GM12878 (cell line): ENCODE results near the gene COX19. TPM values are rescaled to one million over a fixed set of nuclear protein-coding genes. Genes with fewer than 3 reads are reported as not detected.

Experiments used
- ASH2L ChIP-seq: fragments of 300-600, 200-600 bp; sonication (generic); IDR thresholded peaks from 2 replicates; pipeline ENCODE4 v1.6.1; 2017; ENCODE audit warnings: low read depth, mild to moderate bottlenecking, borderline replicate concordance
- ATF7 ChIP-seq: fragments of 450-650 bp; IDR thresholded peaks from 2 replicates; pipeline ENCODE4 v1.6.1; 2016; ENCODE audit warnings: low read depth, mild to moderate bottlenecking
- BCL11A ChIP-seq: IDR thresholded peaks from 2 replicates; pipeline ENCODE4 v1.6.1; 2011; ENCODE audit warnings: low read depth, low read length
- CREM ChIP-seq: IDR thresholded peaks from 2 replicates; pipeline ENCODE4 v1.6.1; 2014; ENCODE audit warnings: antibody characterized with exemption, low read depth
- DPF2 ChIP-seq: fragments of 450-650 bp; IDR thresholded peaks from 2 replicates; pipeline ENCODE4 v1.6.1; 2017; ENCODE audit warnings: mild to moderate bottlenecking
- ESRRA ChIP-seq: IDR thresholded peaks from 2 replicates; pipeline ENCODE4 v1.6.1; 2012; ENCODE audit warnings: mild to moderate bottlenecking, low read length, improper control_type of control experiment
- HCFC1 ChIP-seq: fragments of 150-350 bp; IDR thresholded peaks from 2 replicates; pipeline ENCODE4 v1.6.1; 2014; ENCODE audit warnings: low read length
- IKZF2 ChIP-seq, 2 experiments: fragments of 450-650 bp; IDR thresholded peaks; 2 replicates each; pipeline ENCODE4 v1.6.1; 2017; ENCODE audit warnings: mild to moderate bottlenecking in 2 of 2, moderate library complexity in 2 of 2
- JUND ChIP-seq: IDR thresholded peaks from 2 replicates; pipeline ENCODE4 v1.6.1; 2012; ENCODE audit warnings: low read depth, mild to moderate bottlenecking, low read length, improper control_type of control experiment, moderate library complexity
- MTA2 ChIP-seq: fragments of 450-650 bp; IDR thresholded peaks from 2 replicates; pipeline ENCODE4 v1.6.1; 2016; ENCODE audit warnings: low read depth, mild to moderate bottlenecking, moderate library complexity
- MYB ChIP-seq: fragments of 150-350 bp; IDR thresholded peaks from 2 replicates; pipeline ENCODE4 v1.6.1; 2014; ENCODE audit warnings: mild to moderate bottlenecking, low read depth, low read length, borderline replicate concordance
- PAX8 ChIP-seq: fragments of 450-650 bp; IDR thresholded peaks from 2 replicates; pipeline ENCODE4 v1.6.1; 2017; ENCODE audit warnings: mild to moderate bottlenecking, moderate library complexity
- RB1 ChIP-seq: fragments of 450-650 bp; formaldehyde crosslinking; IDR thresholded peaks from 2 replicates; pipeline ENCODE4 v1.6.1; 2017; ENCODE audit warnings: mild to moderate bottlenecking, borderline replicate concordance
- SMAD5 ChIP-seq: IDR thresholded peaks from 2 replicates; pipeline ENCODE4 v1.6.1; 2016; ENCODE audit warnings: antibody characterized with exemption, low read depth
- SMC3 ChIP-seq: IDR thresholded peaks from 2 replicates; pipeline ENCODE4 v1.6.1; 2011; ENCODE audit warnings: low read length, improper control_type of control experiment, borderline replicate concordance
- SREBF1 ChIP-seq: IDR thresholded peaks from 2 replicates; pipeline ENCODE4 v1.6.1; 2012; ENCODE audit warnings: mild to moderate bottlenecking, low read length
- YY1 ChIP-seq: IDR thresholded peaks from 2 replicates; pipeline ENCODE4 v1.6.1; 2011; ENCODE audit warnings: low read depth, mild to moderate bottlenecking, low read length
- ZNF217 ChIP-seq: fragments of 450-650 bp; IDR thresholded peaks from 2 replicates; pipeline ENCODE4 v1.6.1; 2017; ENCODE audit warnings: antibody characterized with exemption, mild to moderate bottlenecking
- polyA plus RNA-seq, 11 experiments: library from polyadenylated mRNA; depleted of rRNA in 4 of 11; unstranded in 6 of 11; stranded (reverse) in 5 of 11; fragments of >200 nt; fragmentation: Nextera tagmentation in 4 of 11; fragmentation: Illumina TruSeq in 1 of 11; extraction: Ambion mirVana in 4 of 11; extraction: Trizol in 1 of 11; gene quantifications; 1 replicate in 1 of 11; 2 replicates in 10 of 11; pipeline versions ENCODE4 v1.2.1 to v1.2.3, GENCODE V29; 2011 to 2016; ENCODE audit warnings: inconsistent platforms in 2 of 11, missing spikeins in 2 of 11, low read depth in 1 of 11
- total RNA-seq, 4 experiments: library from RNA; depleted of rRNA in 3 of 4; stranded (reverse); fragments of >200 nt in 3 of 4; fragmentation: Illumina TruSeq in 1 of 4; extraction: Trizol in 1 of 4; gene quantifications; 2 replicates each; pipeline versions ENCODE4 v1.2.1 to v1.2.3, GENCODE V29; 2013 to 2021
- TF ChIP-seq, protein P1 (sequence below): fragments of 450-650 bp; IDR thresholded peaks from 2 replicates; pipeline ENCODE4 v1.6.1; 2017; ENCODE audit warnings: mild to moderate bottlenecking, moderate library complexity

Gene COX19
- total and polyA plus RNA-seq, 10 of the 15 experiments (the other 5 are each of a cell fraction or from before 2014, with no cell fraction given): 3.7 to 17.9 (median 10.8) TPM

DNA sequence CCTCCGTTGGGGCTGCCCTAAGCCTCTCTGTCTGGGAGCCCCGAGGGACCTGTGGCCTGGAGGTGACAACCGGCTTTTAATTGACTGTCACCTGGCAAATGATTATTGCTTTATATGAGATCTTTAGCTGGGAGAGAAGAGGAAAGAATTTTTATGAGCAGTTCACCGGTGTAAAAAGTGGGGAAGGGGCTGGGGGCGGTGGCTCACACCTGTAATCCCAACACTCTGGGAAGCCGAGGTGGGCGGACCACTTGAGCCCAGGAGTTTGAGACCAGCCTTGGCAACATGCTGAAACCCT, 2.6 kb upstream of the COX19 start (continued):
- TF ChIP-seq MYB (peak; percentile 83; the same call in 1 of the 2 replicates), SMAD5 (no peak), HCFC1 (no peak), ASH2L (no peak), YY1 (no peak), DPF2 (no peak), IKZF2 (IDR thresholded peaks at IDR 0.05) (0 out of 4 replicates have a peak, but pooled peaks of 1 of the 2 experiments have one; percentile 33), PAX8 (no peak), RB1 (no peak), BCL11A (peak; percentile 58; the same call in 1 of the 2 replicates), ATF7 (peak; percentile 8; the same call in 1 of the 2 replicates), CREM (no peak), SREBF1 (no peak), ZNF217 (no peak), JUND (no peak), ESRRA (no peak), MTA2 (peak; percentile 93), SMC3 (no peak)
- TF ChIP-seq, protein P1, sequence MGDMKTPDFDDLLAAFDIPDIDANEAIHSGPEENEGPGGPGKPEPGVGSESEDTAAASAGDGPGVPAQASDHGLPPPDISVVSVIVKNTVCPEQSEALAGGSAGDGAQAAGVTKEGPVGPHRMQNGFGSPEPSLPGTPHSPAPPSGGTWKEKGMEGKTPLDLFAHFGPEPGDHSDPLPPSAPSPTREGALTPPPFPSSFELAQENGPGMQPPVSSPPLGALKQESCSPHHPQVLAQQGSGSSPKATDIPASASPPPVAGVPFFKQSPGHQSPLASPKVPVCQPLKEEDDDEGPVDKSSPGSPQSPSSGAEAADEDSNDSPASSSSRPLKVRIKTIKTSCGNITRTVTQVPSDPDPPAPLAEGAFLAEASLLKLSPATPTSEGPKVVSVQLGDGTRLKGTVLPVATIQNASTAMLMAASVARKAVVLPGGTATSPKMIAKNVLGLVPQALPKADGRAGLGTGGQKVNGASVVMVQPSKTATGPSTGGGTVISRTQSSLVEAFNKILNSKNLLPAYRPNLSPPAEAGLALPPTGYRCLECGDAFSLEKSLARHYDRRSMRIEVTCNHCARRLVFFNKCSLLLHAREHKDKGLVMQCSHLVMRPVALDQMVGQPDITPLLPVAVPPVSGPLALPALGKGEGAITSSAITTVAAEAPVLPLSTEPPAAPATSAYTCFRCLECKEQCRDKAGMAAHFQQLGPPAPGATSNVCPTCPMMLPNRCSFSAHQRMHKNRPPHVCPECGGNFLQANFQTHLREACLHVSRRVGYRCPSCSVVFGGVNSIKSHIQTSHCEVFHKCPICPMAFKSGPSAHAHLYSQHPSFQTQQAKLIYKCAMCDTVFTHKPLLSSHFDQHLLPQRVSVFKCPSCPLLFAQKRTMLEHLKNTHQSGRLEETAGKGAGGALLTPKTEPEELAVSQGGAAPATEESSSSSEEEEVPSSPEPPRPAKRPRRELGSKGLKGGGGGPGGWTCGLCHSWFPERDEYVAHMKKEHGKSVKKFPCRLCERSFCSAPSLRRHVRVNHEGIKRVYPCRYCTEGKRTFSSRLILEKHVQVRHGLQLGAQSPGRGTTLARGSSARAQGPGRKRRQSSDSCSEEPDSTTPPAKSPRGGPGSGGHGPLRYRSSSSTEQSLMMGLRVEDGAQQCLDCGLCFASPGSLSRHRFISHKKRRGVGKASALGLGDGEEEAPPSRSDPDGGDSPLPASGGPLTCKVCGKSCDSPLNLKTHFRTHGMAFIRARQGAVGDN: no peak
